IMR-90 (cell line): Measurements from ENCODE around the gene ABHD2. TPM values are rescaled to one million over a fixed set of nuclear protein-coding genes. Genes with fewer than 3 reads are reported as not detected.

Source experiments
- ATAC-seq: fragments of 200-7000 bp; cut with Tn5 transposase; 2 replicates; pipeline ENCODE4 v1.9.1; 2020; ENCODE audit warnings: low read depth, mild to moderate bottlenecking, moderate library complexity
- BruUV-seq: library from RNA; stranded (reverse); fragments of 400-500 nt; replicated peaks from 2 replicates; lab custom pipeline; 2021; lab: Mats Ljungman, UMichigan
- CTCF ChIA-PET: fragments of 300-600 bp; formaldehyde crosslinking; extraction: SDS; loops from one replicate; lab custom pipeline; 2021; ENCODE audit warnings: antibody characterized with exemption; lab: Yijun Ruan, JAX
- POLR2A ChIA-PET: fragments of 300-600 bp; sonication (Branson Sonifier 250); formaldehyde crosslinking; loops from one replicate; lab custom pipeline; 2022; ENCODE audit warnings: antibody characterized with exemption; ENCODE audit not compliant: unreplicated experiment; lab: Charles Lee
- DNase-seq: peaks from one replicate; pipeline ENCODE4 v3.0.0; 2013
- H2AFZ ChIP-seq: replicated peaks from 2 replicates; pipeline ENCODE3; 2013; ENCODE audit warnings: low read length, mild to moderate bottlenecking; ENCODE audit not compliant: poor library complexity
- H2AK5ac ChIP-seq: 2 replicates; pipeline ENCODE4 v1.6.1; 2013; ENCODE audit warnings: low read depth, low read length, inconsistent platforms
- H2AK9ac ChIP-seq: replicated peaks from 2 replicates; pipeline ENCODE3; 2013; ENCODE audit warnings: mild to moderate bottlenecking, low read depth, low read length, moderate library complexity; ENCODE audit not compliant: poor library complexity
- H2BK120ac ChIP-seq: 2 replicates; pipeline ENCODE4 v1.6.1; 2013; ENCODE audit warnings: low read depth, low read length, inconsistent platforms
- H2BK15ac ChIP-seq: 3 replicates; pipeline ENCODE4 v1.6.1; 2013; ENCODE audit warnings: low read depth, low read length, inconsistent platforms
- H2BK20ac ChIP-seq: 2 replicates; pipeline ENCODE4 v1.6.1; 2013; ENCODE audit warnings: low read depth, mild to moderate bottlenecking, inconsistent platforms, low read length, moderate library complexity
- H2BK5ac ChIP-seq: 2 replicates; pipeline ENCODE4 v1.6.1; 2013; ENCODE audit warnings: mild to moderate bottlenecking, low read depth, low read length, inconsistent platforms; ENCODE audit not compliant: poor library complexity, severe bottlenecking
- H3K14ac ChIP-seq: replicated peaks from 2 replicates; pipeline ENCODE4 v1.6.1; 2013; ENCODE audit warnings: low read depth, low read length, inconsistent platforms
- H3K18ac ChIP-seq: 2 replicates; pipeline ENCODE4 v1.6.1; 2013; ENCODE audit warnings: low read depth, low read length, control low read depth
- H3K23ac ChIP-seq: 2 replicates; pipeline ENCODE4 v1.6.1; 2013; ENCODE audit warnings: low read depth, low read length, inconsistent platforms
- H3K27ac ChIP-seq: 2 replicates; pipeline ENCODE4 v1.5.1; 2013; ENCODE audit warnings: mild to moderate bottlenecking, control low read depth, low read length; ENCODE audit not compliant: insufficient read depth
- H3K27me3 ChIP-seq: 2 replicates; pipeline ENCODE4 v1.6.1; 2013; ENCODE audit warnings: low read length; ENCODE audit not compliant: control insufficient read depth, insufficient read depth
- H3K36me3 ChIP-seq: 2 replicates; pipeline ENCODE4 v1.6.1; 2013; ENCODE audit warnings: low read length, mixed read lengths; ENCODE audit not compliant: control insufficient read depth, insufficient read depth
- H3K4ac ChIP-seq: 2 replicates; pipeline ENCODE4 v1.6.1; 2013; ENCODE audit warnings: low read depth, low read length, inconsistent platforms
- H3K4me1 ChIP-seq: 2 replicates; pipeline ENCODE4 v1.6.1; 2013; ENCODE audit warnings: low read length, mixed read lengths; ENCODE audit not compliant: control insufficient read depth, insufficient read depth
- H3K4me2 ChIP-seq: 2 replicates; pipeline ENCODE4 v1.6.1; 2013; ENCODE audit warnings: low read depth, mild to moderate bottlenecking, control low read depth, low read length, moderate library complexity
- H3K4me3 ChIP-seq: 2 replicates; pipeline ENCODE4 v1.5.1; 2013; ENCODE audit warnings: low read depth, mild to moderate bottlenecking, control low read depth, low read length, moderate library complexity; ENCODE audit not compliant: insufficient read depth
- H3K56ac ChIP-seq: 2 replicates; pipeline ENCODE4 v1.6.1; 2013; ENCODE audit warnings: low read length, inconsistent platforms; ENCODE audit not compliant: insufficient read depth; ENCODE audit errors: extremely low read depth
- H3K79me1 ChIP-seq, 2 experiments: 2 replicates each; pipeline ENCODE4 v1.6.1; 2013; ENCODE audit warnings: low read length in 2 of 2, inconsistent platforms in 1 of 2, low read depth in 1 of 2
- H3K9ac ChIP-seq: 2 replicates; pipeline ENCODE4 v1.6.1; 2013; ENCODE audit warnings: low read depth, low read length, control low read depth
- H3K9me1 ChIP-seq: 2 replicates; pipeline ENCODE4 v1.6.1; 2013; ENCODE audit warnings: low read length, inconsistent platforms; ENCODE audit not compliant: insufficient read depth
- H3K9me3 ChIP-seq: 2 replicates; pipeline ENCODE4 v1.6.1; 2013; ENCODE audit warnings: low read length; ENCODE audit not compliant: control insufficient read depth, insufficient read depth
- H4K20me1 ChIP-seq: 2 replicates; pipeline ENCODE4 v1.6.1; 2013; ENCODE audit warnings: low read length, inconsistent platforms; ENCODE audit not compliant: insufficient read depth
- H4K5ac ChIP-seq: 2 replicates; pipeline ENCODE4 v1.6.1; 2013; ENCODE audit warnings: mild to moderate bottlenecking, low read depth, low read length, control low read depth
- H4K8ac ChIP-seq, 2 experiments: 2 replicates each; pipeline ENCODE4 v1.6.1; 2013; ENCODE audit warnings: low read depth in 2 of 2, low read length in 2 of 2, control low read depth in 1 of 2, inconsistent platforms in 1 of 2
- H4K91ac ChIP-seq: 2 replicates; pipeline ENCODE4 v1.6.1; 2013; ENCODE audit warnings: low read depth, low read length, inconsistent platforms; ENCODE audit not compliant: insufficient read depth
- BHLHE40 ChIP-seq: fragments of 150-350 bp; IDR thresholded peaks from 2 replicates; pipeline ENCODE4 v1.6.1; 2016; ENCODE audit warnings: mild to moderate bottlenecking, low read depth, low read length
- CEBPB ChIP-seq: IDR thresholded peaks from 2 replicates; pipeline ENCODE4 v1.6.1; 2012; ENCODE audit warnings: low read depth, low read length, improper control_type of control experiment
- CHD1 ChIP-seq: IDR thresholded peaks from 2 replicates; pipeline ENCODE4 v1.6.1; 2012; ENCODE audit warnings: low read depth, low read length, improper control_type of control experiment
- FOS ChIP-seq: fragments of 150-350 bp; IDR thresholded peaks from 2 replicates; pipeline ENCODE4 v1.6.1; 2016; ENCODE audit warnings: low read depth, low read length
- MXI1 ChIP-seq: IDR thresholded peaks from 2 replicates; pipeline ENCODE4 v1.6.1; 2012; ENCODE audit warnings: low read depth, mild to moderate bottlenecking, low read length, moderate library complexity, borderline replicate concordance
- NFE2L2 ChIP-seq: fragments of 150-350 bp; IDR thresholded peaks from 2 replicates; pipeline ENCODE4 v1.6.1; 2016; ENCODE audit warnings: low read depth, mild to moderate bottlenecking, low read length
- POLR2A ChIP-seq: IDR thresholded peaks from 2 replicates; pipeline ENCODE4 v1.6.1; 2012; ENCODE audit warnings: mild to moderate bottlenecking, low read depth, low read length
- RAD21 ChIP-seq: IDR thresholded peaks from 2 replicates; pipeline ENCODE4 v1.6.1; 2012; ENCODE audit warnings: low read length, improper control_type of control experiment
- RCOR1 ChIP-seq: IDR thresholded peaks from 2 replicates; pipeline ENCODE4 v1.6.1; 2012; ENCODE audit warnings: mild to moderate bottlenecking, low read length, improper control_type of control experiment; ENCODE audit not compliant: insufficient replicate concordance
- RFX5 ChIP-seq: IDR thresholded peaks from 2 replicates; pipeline ENCODE4 v1.8.0; 2012; ENCODE audit warnings: low read depth, mild to moderate bottlenecking, low read length, moderate library complexity
- SMC3 ChIP-seq: fragments of 150-350 bp; IDR thresholded peaks from 2 replicates; pipeline ENCODE4 v1.6.1; 2016; ENCODE audit warnings: low read depth, mild to moderate bottlenecking, antibody characterized with exemption, low read length, moderate library complexity
- WGBS, 2 experiments: methylation state at CpG; one replicate each; pipeline versions ENCODE4 v1.1.5 to v1.1.7; 2013; ENCODE audit warnings: missing lambda C conversion rate in 2 of 2; ENCODE audit not compliant: insufficient read length in 1 of 2; ENCODE audit errors: extremely low coverage in 2 of 2; 5-methylcytosine and 5-hydroxymethylcytosine counted together
- dilution Hi-C: fragments of 300-500 bp; cut with HindIII; formaldehyde crosslinking; loops from one replicate; pipeline ENCODE4 v1.14.3; 2018; ENCODE audit warnings: low sequenced_read_pairs; ENCODE audit not compliant: unreplicated experiment
- in situ Hi-C: fragments of 300-500 bp; cut with MboI; formaldehyde crosslinking; loops from 3 replicates; pipeline ENCODE4 v1.14.3; 2019; ENCODE audit warnings: low sequenced_read_pairs, inconsistent platforms, mixed read lengths
- intact Hi-C: fragments of 100-400 bp; cut with micrococcal nuclease; formaldehyde crosslinking; loops from 2 replicates; pipeline ENCODE4 v1.10.0; 2022
- polyA plus RNA-seq, 3 experiments: library from polyadenylated mRNA; depleted of rRNA; stranded (reverse); fragments of >200 nt; gene quantifications; 2 replicates each; pipeline ENCODE4 v1.2.3, GENCODE V29; 2012; ENCODE audit warnings: low replicate concordance in 1 of 3
- total RNA-seq: library from RNA; depleted of rRNA; stranded (reverse); fragments of >200 nt; gene quantifications from 2 replicates; pipeline ENCODE4 v1.2.3, GENCODE V29; 2012
- TF ChIP-seq, protein P1 (sequence below): fragments of 150-350 bp; IDR thresholded peaks from 2 replicates; pipeline ENCODE4 v1.6.1; 2017; ENCODE audit warnings: mild to moderate bottlenecking, antibody characterized with exemption, low read length, low read depth
- TF ChIP-seq, protein P2 (sequence below): conservative IDR thresholded peaks from 2 replicates; pipeline ENCODE4 v1.5.1; 2012; ENCODE audit warnings: mild to moderate bottlenecking, low read depth, low read length, improper control_type of control experiment
- TF ChIP-seq, protein P3 (sequence below): fragments of 150-350 bp; IDR thresholded peaks from 2 replicates; pipeline ENCODE4 v1.6.1; 2016; ENCODE audit warnings: low read depth, mild to moderate bottlenecking, low read length, moderate library complexity, borderline replicate concordance

ABHD2 gene
- total and polyA plus RNA-seq, 2 of the 4 experiments (the other 2 are of a cell fraction): 31.2 to 62.9 TPM

- no TSS peak for BruUV-seq
- H3K4ac ChIP-seq: peak overlapping the region; percentile 96
- H3K27me3 ChIP-seq: no peaks in the 10 kb centered on the region
- H3K9ac ChIP-seq: peak overlapping the region; percentile 41; the same call in 1 of the 2 replicates
- ATAC-seq: no peak
- no peaks in the 10 kb centered on the region for H3K36me3 ChIP-seq
- no peaks in the 10 kb centered on the region for H4K20me1 ChIP-seq
- H4K5ac ChIP-seq: peak overlapping the region; percentile 83
- H2AFZ ChIP-seq: peak overlapping the region; percentile 89
- dilution Hi-C loops (no loop called here), intact Hi-C loops (no loop called here), in situ Hi-C loops (no loop called here)
- peak overlapping the region; percentile 96 for H4K91ac ChIP-seq
- H2BK15ac ChIP-seq: peak overlapping the region; percentile 91
- peaks cover 14% of the 10 kb centered on the region for H3K4me1 ChIP-seq
- peak overlapping the region; percentile 73 for H3K56ac ChIP-seq
- ChIA-PET CTCF (interaction anchor here (0.9 to 1.8 kb wide), 4 partner anchors 9 to 91 kb away, joined by 3 to 5 read pairs (median 4); no protein-coding TSS in a partner anchor), POLR2A (interaction anchor here (1.0 kb wide), 1 partner anchor 79 kb away, joined by 3 read pairs; no protein-coding TSS in a partner anchor)
- DNase-seq: no peak
- peak overlapping the region; percentile 59 for H3K18ac ChIP-seq
- H3K79me1 ChIP-seq: peaks cover 5 to 37% of the 10 kb centered on the region in 2 experiments; a peak in 3 of 4 replicates
- H2BK120ac ChIP-seq: peak overlapping the region; percentile 96
- no peaks in the 10 kb centered on the region for H3K9me3 ChIP-seq
- peak overlapping the region; percentile 95 for H2BK5ac ChIP-seq
- H2BK20ac ChIP-seq: peak overlapping the region; percentile 90
- peak overlapping the region; percentile 21 for H2AK9ac ChIP-seq
- no peak for TF ChIP-seq RCOR1
- TF ChIP-seq CEBPB: no peak
- no peak for TF ChIP-seq CHD1
- TF ChIP-seq, protein P1, sequence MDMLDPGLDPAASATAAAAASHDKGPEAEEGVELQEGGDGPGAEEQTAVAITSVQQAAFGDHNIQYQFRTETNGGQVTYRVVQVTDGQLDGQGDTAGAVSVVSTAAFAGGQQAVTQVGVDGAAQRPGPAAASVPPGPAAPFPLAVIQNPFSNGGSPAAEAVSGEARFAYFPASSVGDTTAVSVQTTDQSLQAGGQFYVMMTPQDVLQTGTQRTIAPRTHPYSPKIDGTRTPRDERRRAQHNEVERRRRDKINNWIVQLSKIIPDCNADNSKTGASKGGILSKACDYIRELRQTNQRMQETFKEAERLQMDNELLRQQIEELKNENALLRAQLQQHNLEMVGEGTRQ: no peak
- TF ChIP-seq FOS: no peak
- TF ChIP-seq MXI1: no peak
- TF ChIP-seq, protein P2, sequence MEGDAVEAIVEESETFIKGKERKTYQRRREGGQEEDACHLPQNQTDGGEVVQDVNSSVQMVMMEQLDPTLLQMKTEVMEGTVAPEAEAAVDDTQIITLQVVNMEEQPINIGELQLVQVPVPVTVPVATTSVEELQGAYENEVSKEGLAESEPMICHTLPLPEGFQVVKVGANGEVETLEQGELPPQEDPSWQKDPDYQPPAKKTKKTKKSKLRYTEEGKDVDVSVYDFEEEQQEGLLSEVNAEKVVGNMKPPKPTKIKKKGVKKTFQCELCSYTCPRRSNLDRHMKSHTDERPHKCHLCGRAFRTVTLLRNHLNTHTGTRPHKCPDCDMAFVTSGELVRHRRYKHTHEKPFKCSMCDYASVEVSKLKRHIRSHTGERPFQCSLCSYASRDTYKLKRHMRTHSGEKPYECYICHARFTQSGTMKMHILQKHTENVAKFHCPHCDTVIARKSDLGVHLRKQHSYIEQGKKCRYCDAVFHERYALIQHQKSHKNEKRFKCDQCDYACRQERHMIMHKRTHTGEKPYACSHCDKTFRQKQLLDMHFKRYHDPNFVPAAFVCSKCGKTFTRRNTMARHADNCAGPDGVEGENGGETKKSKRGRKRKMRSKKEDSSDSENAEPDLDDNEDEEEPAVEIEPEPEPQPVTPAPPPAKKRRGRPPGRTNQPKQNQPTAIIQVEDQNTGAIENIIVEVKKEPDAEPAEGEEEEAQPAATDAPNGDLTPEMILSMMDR: no peak
- TF ChIP-seq, protein P3, sequence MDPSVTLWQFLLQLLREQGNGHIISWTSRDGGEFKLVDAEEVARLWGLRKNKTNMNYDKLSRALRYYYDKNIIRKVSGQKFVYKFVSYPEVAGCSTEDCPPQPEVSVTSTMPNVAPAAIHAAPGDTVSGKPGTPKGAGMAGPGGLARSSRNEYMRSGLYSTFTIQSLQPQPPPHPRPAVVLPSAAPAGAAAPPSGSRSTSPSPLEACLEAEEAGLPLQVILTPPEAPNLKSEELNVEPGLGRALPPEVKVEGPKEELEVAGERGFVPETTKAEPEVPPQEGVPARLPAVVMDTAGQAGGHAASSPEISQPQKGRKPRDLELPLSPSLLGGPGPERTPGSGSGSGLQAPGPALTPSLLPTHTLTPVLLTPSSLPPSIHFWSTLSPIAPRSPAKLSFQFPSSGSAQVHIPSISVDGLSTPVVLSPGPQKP: no peak
- no peak for TF ChIP-seq RAD21
- TF ChIP-seq NFE2L2: no peak
- no peak for TF ChIP-seq RFX5
- no peak for TF ChIP-seq BHLHE40
- TF ChIP-seq SMC3: no peak
- TF ChIP-seq POLR2A: no peak; the same call in 1 of the 2 replicates
- H3K4me2 ChIP-seq: peak overlapping the region; percentile 63
- peak overlapping the region; percentile 92 for H3K27ac ChIP-seq
- peak overlapping the region; percentile 92 for H3K23ac ChIP-seq
- 0% methylated on average over 1 of the region's 13 CpGs; no CpG with 5 or more reads in 1 of the 2 experiments for WGBS, 2 experiments
- peak overlapping the region; percentile 79 to 93 for H4K8ac ChIP-seq
- H2AK5ac ChIP-seq: peak overlapping the region; percentile 69
- peak overlapping the region; percentile 95 for H3K14ac ChIP-seq
- H3K4me3 ChIP-seq: peak overlapping the region; percentile 27
- H3K9me1 ChIP-seq: peaks cover 11% of the 10 kb centered on the region; the same call in 1 of the 2 replicates
Measured at GRCh38 chr15:89087161-89087829, 961 bp upstream of the ABHD2 start.
